ENCODE results near the gene WASF2. TPM values are rescaled to one million over a fixed set of nuclear protein-coding genes. Genes with fewer than 3 reads are reported as not detected.

Gene WASF2
- total RNA-seq, 4 donors from 2014 or later, result 53.7 to 92.8 (median 79.8) TPM

DNA sequence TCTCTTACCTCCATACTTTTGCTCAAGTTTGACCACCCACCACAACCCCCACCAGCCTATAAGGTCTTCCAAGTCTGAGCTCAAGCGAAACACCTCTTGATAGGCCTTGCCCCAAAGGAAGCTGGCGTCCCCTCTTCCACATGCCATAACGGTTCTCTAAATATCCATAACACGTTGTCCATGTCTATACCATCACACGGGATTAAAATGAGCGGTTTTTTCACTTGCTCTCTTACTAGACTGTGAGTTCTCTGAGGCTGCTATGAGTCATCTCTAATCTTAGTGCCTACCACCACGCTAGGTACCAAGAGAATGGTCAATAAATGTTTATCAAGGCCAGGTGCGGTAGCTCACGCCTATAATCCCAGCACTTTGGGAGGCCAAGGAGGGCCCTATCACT lies 41.0 kb downstream of the WASF2 start:
- no peak overlapping the region for H3K27ac ChIP-seq
- H3K27me3 ChIP-seq, result no peaks in the 10 kb centered on the region
- 83 to 92% methylated on average over 7 to 9 of the region's 9 CpGs for WGBS, 2 donors
- no peaks in the 10 kb centered on the region for H3K9me3 ChIP-seq
- DNase-seq, result no peak
- H3K4me3 ChIP-seq, result no peak overlapping the region
- peaks cover 0 to 58% (median 6%) of the 10 kb centered on the region in 3 donors for H3K36me3 ChIP-seq
- intact Hi-C loops (cut with DNase I), result no loop called here
- TF ChIP-seq POLR2A (IDR thresholded peaks at IDR 0.05), result no peak
- TF ChIP-seq, protein P1, sequence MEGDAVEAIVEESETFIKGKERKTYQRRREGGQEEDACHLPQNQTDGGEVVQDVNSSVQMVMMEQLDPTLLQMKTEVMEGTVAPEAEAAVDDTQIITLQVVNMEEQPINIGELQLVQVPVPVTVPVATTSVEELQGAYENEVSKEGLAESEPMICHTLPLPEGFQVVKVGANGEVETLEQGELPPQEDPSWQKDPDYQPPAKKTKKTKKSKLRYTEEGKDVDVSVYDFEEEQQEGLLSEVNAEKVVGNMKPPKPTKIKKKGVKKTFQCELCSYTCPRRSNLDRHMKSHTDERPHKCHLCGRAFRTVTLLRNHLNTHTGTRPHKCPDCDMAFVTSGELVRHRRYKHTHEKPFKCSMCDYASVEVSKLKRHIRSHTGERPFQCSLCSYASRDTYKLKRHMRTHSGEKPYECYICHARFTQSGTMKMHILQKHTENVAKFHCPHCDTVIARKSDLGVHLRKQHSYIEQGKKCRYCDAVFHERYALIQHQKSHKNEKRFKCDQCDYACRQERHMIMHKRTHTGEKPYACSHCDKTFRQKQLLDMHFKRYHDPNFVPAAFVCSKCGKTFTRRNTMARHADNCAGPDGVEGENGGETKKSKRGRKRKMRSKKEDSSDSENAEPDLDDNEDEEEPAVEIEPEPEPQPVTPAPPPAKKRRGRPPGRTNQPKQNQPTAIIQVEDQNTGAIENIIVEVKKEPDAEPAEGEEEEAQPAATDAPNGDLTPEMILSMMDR (IDR thresholded peaks at IDR 0.05), result no peak
- peaks cover 0 to 96% (median 24%) of the 10 kb centered on the region in 3 donors for H3K4me1 ChIP-seq

DNA sequence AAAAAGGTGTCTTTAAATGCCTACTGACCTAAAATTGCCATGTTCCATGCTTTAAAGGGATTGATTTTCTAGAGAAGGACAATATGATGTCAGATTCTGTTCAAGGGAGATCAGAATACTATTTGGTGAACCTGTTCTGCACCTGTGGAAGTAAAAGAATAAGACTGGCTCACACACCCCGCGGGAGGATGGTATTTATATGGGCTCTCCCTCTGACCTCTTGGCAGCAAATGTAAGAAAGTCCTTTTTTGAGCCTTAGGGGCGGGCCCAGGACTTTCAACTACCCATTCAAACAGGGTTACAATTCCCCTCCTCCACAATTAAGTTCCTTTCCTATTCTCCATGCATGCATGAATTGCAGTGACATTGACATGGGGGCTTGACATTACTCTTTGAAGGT lies 42.1 kb downstream of the WASF2 start:
- Histone ChIP-seq H3K36me3 (peaks cover 0 to 56% (median 6%) of the 10 kb centered on the region in 3 donors), H3K27me3 (no peaks in the 10 kb centered on the region), H3K4me3 (no peak overlapping the region), H3K4me1 (peaks cover 0 to 90% (median 24%) of the 10 kb centered on the region in 3 donors), H3K9me3 (no peaks in the 10 kb centered on the region), H3K27ac (peak overlapping the region in 1 of 4 donors; percentile 1)
- intact Hi-C loops (cut with DNase I), result no loop called here
- DNase-seq, result no peak
- TF ChIP-seq, protein P1 (IDR thresholded peaks at IDR 0.05), result no peak
- no peak for TF ChIP-seq POLR2A (IDR thresholded peaks at IDR 0.05)
- 68 to 74% methylated on average over 3 of the region's 3 CpGs for WGBS, 2 donors

DNA sequence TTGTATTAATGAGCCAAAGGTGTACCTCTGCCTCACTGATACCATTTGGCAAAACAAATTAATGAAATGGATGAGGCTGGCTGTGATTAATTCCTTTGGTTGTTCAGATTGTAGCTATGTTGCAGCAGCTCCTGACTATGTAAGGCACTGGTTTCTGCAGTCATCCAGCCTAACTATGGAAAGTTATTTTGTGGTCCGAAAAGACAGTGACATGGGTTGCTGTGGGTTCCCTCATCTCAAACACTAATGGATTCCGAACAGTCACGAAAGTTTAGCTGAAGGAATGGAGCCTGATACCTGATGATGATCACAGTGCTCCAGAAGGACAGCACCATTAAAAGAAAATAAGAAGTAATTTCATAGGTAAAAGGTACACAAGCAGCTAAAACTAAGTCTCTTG lies 42.6 kb downstream of the WASF2 start:
- DNase-seq, result no peak
- H3K36me3 ChIP-seq, result peaks cover 0 to 52% (median 6%) of the 10 kb centered on the region in 3 donors
- no peaks in the 10 kb centered on the region for H3K27me3 ChIP-seq
- no peak overlapping the region for H3K4me3 ChIP-seq
- no peaks in the 10 kb centered on the region for H3K9me3 ChIP-seq
- intact Hi-C loops (cut with DNase I), result no loop called here
- H3K4me1 ChIP-seq, result peaks cover 0 to 86% (median 24%) of the 10 kb centered on the region in 3 donors
- peak overlapping the region in 1 of 4 donors; percentile 1 for H3K27ac ChIP-seq
- WGBS, 2 donors, result 85 to 94% methylated on average over 3 of the region's 3 CpGs
- TF ChIP-seq, protein P1 (IDR thresholded peaks at IDR 0.05), result no peak
- TF ChIP-seq POLR2A (IDR thresholded peaks at IDR 0.05), result no peak

DNA sequence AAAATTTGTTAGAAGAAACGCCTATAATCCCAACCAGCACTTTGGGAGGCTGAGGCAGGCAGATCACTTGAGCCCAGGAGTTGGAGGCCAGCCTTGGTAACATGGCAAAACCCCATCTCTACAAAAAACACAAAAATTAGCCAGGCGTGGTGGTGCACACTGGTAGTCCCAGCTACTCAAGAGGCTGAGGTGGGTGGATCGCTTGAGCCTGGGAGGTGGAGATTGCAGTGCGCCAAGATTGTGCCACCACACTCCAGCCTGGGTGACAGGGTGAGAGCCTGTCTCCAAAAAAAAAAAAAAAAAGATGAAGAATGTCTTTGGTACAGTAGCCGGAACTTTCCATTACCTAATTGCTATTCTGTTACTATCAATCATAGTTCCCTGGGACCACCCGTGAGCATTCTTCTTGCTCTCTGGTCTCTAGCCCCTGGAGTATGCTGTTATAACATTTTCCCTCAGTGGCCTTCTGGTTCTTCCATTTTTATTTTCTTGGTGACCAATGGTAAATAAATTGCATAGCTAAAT lies 43.4 kb downstream of the WASF2 start:
- no peak overlapping the region for H3K27ac ChIP-seq
- 88 to 93% methylated on average over 6 of the region's 6 CpGs for WGBS, 2 donors
- intact Hi-C loops (cut with DNase I), result no loop called here
- no peaks in the 10 kb centered on the region for H3K9me3 ChIP-seq
- H3K4me3 ChIP-seq, result no peak overlapping the region
- DNase-seq, result no peak
- H3K27me3 ChIP-seq, result no peaks in the 10 kb centered on the region
- H3K36me3 ChIP-seq, result peaks cover 0 to 55% (median 6%) of the 10 kb centered on the region in 3 donors
- TF ChIP-seq, protein P1 (IDR thresholded peaks at IDR 0.05), result no peak
- no peak for TF ChIP-seq POLR2A (IDR thresholded peaks at IDR 0.05)
- H3K4me1 ChIP-seq, result peaks cover 0 to 78% (median 21%) of the 10 kb centered on the region in 3 donors

DNA sequence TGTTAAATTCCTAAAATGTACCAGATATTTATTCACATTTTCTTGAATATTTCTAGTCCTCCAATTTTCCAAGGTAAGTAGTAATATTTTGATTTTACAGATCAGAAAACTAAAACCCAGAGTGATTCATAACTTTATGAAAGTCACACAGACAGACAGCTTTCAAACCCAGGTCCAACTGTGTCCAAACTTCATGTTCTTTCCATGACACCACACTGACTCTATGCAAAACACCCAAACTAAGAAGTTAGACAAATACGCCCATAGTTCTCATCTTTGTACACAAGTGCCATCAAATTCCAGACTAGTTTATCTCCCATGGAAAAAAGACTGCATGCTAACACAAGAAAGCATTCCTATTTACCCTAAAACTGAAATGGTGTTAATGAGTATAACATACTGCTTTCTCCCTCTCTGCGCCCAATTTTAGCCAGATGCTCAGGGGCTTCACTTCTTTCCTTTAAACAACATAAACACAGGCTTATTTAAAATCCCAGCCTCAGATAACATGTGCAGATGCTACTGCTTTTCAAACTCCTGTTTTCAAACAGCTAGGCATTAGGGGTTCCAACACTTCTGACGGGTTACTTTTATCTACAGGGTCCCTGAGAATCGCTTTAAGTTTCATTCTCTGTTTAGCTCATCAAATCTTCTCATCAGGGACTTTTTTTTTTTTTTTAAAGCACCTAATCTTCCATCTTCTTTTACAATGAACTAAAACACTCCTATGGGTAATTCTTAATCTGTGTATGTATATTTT lies 44.6 kb downstream of the WASF2 start:
- no peak for DNase-seq
- Histone ChIP-seq H3K27me3 (no peaks in the 10 kb centered on the region), H3K4me1 (peaks cover 0 to 66% (median 15%) of the 10 kb centered on the region in 3 donors), H3K4me3 (no peak overlapping the region), H3K36me3 (peaks cover 0 to 62% (median 6%) of the 10 kb centered on the region in 3 donors), H3K9me3 (no peaks in the 10 kb centered on the region), H3K27ac (peak overlapping the region in 2 of 4 donors; percentile 10 to 26)
- intact Hi-C loops (cut with DNase I), result no loop called here
- no peak for TF ChIP-seq POLR2A (IDR thresholded peaks at IDR 0.05)
- TF ChIP-seq, protein P1 (IDR thresholded peaks at IDR 0.05), result no peak
- WGBS, 2 donors, result 67% methylated on average over 4 of the region's 4 CpGs

All from esophagus squamous epithelium (tissue), 5 donors.